CD4-positive, alpha-beta T cell treated with Interleukin-2 at 100 ng/mL for 4 hours (primary cell): ENCODE data around the gene KRT78.
"Not testable (repeated sequence)": the region's sequence is repeated elsewhere in the genome, so short reads cannot be mapped to it uniquely, and the experiment has no call there.

Experiments
- DNase-seq: peaks from one replicate; pipeline ENCODE4 v3.0.0-alpha.2; 2020; ENCODE audit warnings: low spot score

Gene KRT78

DNA sequence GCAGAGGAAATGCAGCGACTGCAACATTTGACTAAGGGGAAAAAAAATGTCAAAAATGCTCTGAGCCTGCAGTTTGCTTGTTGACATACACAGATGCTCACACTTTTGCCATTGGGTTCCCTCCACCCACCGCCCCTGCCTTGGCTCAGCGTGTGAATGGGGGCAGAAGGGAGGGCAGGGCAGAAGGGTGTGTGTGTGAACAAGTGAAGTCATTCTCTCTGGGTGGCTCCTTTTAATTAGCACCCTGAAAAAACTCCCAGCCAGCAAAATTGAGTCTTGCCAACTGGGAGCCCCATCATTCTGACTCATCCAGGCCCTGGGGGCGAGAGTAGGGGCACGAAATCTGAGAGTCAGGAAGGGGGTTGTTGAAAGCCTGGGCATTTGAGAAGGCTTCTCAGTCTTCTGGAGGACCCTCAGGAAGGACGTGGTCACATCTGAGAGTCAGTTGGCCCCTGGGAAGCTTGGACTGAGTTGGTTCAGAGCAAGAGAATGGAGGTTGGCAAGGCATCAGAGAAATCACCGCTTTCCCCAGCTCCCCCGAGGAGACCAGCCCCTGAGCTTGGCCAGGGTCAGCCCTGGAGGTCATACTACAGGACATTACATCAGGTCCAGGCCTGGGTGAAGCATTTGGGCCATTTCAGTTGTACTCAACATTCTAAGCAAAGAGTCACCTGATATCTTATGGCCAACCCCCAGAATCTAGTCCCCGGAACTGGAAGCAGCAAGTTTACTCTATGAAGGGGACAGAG, 22.7 kb upstream of the KRT78 start:
- DNase-seq: peak; percentile 47

DNA sequence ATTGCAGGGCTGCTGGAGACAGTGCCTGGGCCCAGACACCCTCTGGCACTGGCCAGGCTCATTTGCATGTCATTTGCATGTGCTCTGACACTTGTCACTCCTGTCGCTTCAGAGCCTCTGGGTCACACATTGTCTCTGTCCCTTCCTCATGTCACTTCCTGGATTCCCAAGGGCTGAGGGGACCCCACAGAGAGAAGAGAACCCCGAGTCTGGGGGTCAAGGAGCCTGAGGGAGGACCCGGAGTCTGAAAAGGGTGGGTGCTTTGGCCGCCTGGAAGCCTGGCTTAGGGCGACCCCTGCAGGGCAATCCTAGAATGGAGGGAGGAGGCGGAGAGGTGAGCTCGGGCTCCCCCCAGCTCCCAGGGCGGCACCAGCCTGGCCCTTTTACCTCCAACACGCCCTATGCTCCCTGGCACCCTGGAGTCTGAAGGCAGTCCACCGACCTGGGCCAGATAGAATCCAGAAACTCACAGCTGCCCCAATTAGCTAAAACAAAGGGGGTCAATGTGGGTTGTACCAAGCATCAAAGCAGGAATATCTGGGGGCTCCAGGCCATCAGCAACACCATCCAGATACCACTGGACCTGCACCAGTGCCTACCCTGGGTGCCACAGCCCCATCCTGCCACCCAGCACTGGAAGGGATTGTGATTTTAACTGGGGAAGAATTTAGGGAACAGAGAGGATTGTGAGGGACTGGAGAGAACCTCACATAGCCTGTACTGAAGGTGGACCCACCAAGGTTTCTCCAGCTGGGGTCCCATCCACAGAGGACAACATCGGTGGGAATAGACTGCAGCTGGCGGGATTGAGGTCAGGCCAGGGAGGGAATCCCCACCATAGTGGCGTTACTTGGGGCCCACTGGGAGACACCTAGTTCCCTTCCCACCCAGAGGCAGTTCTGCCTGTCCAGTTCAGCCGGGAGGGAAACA, 21.8 kb upstream of the KRT78 start:
- DNase-seq: peak; percentile 70

DNA sequence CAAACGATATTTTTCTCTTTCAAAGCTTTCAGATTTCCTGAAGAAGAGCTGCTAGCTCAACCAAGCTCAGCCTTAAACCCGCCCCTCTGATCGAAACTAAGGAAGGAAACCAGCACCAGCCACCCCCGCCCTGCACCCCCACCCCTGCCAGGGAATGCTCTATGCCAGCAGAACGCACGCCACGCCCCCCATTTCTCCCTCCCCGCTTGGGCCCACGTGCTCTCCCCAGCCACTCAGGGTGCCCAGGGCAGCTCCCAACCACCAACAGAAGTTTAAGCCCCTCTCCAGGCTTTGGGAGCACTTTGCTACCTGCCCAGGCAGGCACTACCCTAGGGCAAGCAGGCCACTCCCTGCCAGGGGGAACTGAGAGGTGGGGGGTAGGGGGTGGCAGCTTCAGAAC, 18.8 kb upstream of the KRT78 start:
- peak; percentile 25 for DNase-seq

DNA sequence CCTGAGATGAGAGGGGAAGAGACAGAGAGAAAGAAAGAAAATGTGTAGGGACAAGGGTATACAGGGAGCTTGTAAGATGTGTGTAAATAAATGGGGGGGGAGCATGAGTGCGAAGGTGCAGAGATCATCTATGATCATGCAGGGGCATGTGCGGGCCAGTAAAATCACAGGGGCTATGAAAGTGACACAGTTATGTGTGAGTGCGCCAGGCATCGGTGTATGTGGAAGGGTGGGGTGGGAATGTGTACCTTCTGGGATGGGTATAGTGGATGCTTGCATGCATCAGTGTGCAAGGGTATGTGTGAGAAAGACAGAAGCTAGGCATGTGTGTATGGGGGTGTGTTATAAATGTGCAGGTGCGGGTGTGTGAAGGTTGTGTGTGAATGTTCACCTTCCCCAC, 18.4 kb upstream of the KRT78 start:
- no peak for DNase-seq

DNA sequence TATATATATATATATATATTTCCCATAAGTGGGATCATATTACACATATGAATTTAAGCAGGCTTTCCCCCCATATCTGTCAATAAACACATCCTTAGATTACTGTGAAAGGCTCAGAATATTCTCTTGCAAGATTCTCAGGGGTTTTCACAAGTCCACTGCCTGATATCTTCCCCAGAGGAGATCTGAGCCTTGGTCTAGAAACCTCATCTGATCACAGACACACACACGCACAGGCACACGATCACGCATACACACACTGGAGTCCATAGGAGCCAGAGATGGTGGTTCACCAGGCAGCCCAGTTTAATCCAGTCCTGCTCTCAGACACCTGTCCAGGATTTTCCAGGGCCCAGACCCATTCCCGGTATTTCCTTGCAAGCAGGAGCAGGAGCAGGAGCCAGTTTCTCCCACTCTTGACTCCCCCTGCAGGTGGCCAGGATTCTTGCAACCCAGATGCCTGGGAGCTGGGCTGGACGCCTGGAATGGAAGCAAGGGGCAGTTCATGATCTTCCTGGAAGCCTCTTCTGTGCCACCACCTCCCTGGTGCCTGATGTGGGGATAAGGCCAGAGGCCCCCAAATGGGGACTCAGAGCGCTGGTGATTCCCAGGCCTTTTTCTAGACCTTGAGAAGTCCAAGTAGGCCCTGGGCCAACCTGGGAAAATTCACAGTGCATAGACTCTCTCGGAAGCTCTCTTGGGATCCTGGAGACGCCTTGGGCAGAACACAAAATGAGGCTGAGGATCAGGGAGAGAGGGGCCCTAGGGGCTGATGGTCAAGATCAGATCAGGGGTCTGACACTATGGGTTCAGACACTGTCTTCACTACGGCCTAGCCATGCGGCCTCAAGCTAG, 16.5 kb upstream of the KRT78 start:
- no peak for DNase-seq

DNA sequence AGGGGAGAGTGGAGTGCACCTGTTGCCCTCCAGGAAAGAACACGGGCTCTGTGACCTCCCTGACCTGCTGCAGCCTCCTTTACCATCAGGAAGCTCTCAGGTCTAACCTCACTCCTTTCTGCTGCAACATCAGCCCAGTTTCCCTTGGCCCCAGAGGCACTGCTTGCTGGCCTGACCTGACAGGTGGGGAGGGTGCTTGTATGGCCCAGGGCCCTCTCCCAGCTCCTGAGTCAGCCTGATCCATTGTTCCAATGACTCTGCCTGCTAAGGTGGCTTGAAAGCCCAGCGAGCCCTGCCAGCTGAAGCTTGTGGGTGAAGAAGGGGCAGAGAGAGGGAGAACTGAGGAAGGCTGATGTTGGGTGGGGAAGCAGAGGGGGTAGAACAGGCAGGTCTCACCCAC, 13.2 kb upstream of the KRT78 start:
- DNase-seq: no peak

DNA sequence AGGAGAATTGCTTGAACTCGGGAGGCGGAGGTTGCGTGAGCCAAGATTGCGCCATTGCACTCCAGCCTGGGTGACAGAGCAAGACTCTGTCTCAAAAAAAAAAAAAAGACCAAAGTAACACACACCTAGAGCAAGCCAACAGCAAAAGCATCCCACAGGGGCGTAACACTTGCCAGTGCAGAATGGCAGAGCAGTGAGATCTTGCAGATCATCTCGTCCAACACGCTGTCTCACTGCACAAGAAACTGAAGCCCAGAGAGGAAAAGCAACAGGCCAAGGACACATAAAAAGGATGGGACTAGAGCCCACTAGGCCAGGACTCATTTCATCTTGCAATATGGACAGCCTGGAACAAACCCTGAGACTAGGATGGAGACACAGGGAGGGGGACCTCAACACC, 12.7 kb upstream of the KRT78 start:
- DNase-seq: no peak

DNA sequence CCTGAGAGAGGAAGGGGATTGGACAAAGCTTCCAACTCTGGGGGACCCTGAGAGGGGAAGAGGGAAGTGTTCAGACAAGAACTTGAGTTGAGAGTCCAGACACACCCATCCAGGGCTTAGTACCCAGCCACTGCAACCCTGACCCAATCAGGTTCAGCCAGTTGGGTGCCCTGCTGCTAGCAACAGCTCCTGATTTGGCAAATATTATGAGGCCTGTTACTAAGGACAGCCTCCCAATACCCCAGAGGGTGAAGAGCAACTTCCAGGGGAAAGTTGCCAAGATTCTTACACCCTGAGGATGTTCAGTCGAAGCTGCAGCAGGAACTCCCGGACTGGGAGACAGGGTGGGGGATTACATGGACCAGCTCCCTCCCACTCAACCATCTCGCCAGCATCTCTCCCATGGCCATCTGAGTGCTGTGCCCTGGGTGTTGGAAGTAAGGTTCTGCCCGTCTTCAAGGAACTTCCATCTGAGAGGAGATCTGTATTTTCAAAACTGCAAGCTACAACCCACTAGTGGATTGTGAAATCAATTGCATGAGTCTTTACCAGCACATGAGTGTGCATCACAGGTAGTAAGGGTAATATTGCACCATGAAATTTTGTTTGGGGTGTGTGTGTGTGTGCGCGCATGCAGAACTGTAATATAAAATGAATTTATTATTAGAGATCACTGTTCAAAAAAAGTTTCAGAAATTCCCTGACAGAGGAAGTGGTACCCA, 11.5 kb upstream of the KRT78 start:
- no peak for DNase-seq

DNA sequence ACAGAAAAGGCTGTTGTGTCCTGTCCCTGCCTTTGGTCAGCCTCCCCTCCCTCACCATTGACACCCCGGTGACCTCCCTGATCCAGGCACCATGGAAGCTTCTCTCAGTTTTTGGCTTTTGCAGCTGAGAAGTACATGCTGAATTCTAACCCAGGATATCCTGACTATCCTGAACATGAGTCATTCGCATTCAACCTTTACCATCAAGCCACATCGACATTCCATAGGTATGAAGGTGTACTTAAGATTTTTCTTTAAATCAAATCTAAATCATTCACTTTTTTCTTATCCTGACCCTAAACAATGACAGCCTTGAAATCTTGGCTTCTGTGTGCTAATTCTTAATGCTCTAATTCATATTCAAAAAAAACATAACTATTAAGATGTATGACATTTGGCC, 8.7 kb upstream of the KRT78 start:
- no peak for DNase-seq

DNA sequence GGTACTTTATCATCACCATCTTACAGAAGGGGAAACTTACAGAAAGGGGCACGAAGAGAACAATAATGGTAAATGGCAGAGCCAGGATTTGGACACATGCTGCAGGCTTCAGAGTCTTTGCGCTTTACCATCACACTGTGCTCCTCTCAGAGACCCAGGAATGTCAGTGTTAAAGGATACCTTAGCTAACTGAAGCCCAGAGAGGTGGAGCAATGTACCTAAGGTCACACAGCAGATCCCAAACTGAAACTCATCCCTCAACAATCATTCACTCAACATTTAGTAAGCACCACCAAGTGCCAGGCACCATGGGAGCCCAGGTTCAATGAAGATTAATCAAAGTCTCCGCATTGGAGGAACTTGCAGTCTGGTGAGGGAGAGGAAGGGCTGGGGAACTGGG, 8.0 kb upstream of the KRT78 start:
- DNase-seq: no peak

DNA sequence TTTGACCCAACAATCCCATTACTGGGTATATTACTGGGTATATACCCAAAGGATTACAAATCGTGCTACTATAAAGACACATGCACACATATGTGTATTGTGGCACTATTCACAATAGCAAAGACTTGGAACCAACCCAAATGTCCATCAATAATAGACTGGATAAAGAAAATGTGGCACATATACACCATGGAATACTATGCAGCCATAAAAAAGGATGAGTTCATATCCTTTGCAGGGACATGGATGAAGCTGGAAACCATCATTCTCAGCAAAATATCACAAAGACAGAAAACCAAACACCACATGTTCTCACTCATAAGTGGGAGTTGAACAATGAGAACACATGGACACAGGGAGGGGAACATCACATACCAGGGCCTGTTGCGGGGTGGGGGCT, 7.3 kb upstream of the KRT78 start:
- DNase-seq: not testable (repeated sequence)

DNA sequence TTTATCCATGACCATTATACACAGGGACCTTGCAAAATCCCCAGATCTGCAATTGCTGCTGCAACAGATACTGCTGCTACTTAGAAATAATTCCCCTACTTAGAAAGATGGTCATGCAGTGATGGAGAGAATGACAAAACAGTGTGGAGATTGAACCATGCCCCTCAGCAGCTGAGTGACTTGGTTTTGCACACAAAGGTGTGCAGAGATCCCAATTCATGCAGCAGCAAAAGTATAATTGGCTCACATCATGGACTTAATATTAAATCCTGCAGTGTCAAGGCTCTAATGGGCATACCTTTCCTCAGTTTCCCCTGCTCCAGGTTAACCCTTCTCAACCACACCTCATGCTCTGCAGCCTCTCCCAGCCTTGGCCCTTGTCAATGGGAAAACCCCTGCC, 3.0 kb upstream of the KRT78 start:
- no peak for DNase-seq

DNA sequence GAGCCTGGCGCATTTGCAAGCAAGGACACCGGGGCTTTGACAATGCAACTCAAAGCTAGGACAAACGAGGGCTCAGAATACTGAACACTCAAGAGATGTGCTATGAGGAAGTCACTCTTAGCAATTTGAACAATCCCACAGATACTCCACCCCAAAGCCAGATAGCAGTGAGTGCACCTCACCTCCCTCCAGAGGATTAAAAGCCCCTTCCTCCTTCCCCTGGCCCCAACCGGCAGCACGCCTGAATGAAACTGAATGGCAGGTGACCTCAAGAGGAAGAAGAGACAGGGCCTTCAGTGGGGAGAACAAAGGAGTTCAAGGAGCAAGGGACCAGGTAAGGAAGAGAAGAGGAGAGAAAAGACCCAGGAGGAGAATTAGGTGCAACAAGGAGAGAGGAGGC, 1.9 kb upstream of the KRT78 start:
- DNase-seq: no peak

DNA sequence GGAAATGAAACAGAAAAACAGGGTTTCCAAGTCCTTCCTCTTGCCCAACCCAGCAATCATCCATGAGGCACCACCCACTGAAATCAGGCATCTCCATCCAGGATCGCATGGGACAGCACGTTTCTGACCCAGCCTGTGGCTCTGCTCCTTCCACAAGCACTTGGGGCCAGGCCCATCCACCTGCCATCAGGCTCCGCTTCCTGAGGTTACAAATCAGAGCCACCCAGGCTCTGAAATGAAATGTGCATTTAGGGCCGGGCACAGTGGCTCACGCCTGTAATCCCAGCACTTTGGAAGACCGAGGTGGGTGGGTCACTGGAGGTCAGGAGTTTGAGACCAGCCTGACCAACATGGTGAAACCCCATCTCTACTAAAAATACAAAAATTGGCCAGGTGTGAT, 717 bp upstream of the KRT78 start:
- DNase-seq: no peak

DNA sequence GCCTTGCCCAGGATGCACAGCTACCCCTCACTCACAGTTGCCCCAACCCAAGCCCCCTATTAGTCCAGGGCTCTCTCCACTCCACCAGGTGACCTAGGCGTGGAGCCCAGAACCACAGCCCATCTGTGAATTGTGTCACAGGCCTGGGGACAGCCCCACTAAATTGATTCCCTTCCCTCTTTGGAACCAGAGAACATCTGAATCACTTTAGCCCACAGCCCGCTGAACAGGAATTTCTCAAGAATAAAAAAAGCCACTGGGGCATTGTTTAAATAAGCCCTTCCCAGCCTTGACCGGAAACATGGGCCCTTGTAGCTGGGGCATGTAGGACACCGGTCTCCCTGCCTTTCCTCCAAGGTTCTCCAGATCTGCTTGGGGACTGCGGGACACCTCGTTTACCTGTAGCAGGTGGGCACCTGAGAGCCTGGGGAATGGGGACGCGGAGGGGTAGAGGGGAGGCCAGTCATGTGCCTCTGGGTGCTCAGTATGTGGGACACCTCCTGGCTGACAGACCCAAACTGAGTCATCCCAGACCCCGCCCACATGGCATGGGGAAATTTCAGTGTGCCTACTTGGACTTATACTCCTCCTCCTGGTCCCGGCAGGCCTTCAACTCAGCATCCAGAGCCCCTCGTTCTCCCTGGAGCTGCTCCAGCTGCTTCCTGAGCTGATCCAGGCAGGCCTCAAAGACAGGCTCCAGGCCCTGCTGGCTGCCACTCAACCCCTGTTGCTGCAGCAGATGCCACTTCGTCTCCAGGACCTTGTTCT, 1.3 kb downstream of the KRT78 start:
- no peak for DNase-seq

DNA sequence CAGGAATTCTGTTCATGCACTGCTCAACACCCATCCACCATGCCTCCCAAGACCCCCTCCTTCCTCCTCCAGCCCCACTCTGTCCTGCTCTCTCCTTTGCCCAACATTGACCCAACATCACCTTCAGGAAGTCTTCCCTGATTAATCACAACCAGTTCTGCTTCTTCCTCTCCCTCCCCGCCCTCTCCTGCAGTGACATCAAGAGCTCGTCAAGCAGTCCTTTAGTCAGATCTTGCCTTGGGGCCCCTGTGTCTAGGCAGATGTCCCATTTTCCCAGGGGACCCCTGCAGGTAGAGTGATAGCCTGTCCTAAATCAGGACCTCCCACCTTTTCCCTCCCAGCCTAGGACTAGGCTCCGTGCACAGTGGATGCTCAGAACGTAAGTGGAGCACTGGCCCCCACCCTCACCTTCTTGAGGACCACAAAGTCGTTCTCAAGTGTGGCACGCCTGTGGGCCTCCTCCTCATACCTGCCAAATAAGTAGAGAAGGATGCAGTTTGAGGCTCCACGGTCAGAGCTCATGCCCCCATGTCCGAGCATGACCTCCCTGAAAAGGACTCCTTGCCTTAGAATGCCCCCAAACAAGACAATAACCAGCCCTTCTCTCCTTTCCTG, 2.3 kb downstream of the KRT78 start:
- DNase-seq: no peak

DNA sequence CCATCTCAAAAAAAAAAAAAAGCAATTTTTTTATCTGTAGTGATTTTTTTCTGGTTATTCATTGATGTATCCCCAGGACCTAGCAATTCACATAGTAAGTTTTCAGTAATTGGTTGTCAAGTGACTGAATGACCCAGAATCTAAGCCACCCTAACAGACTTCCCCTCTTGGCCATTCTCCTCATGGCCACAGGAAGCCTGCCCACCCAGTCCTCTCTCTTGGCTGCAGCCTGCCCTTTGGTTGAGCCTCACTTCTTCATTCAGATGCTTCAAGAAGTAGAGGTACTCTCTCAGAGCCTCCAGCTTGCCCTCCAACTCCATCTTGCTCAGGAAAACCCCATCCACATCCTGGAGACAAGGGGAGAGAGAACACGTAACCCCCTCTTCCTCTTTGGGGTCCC, 2.8 kb downstream of the KRT78 start:
- no peak for DNase-seq

DNA sequence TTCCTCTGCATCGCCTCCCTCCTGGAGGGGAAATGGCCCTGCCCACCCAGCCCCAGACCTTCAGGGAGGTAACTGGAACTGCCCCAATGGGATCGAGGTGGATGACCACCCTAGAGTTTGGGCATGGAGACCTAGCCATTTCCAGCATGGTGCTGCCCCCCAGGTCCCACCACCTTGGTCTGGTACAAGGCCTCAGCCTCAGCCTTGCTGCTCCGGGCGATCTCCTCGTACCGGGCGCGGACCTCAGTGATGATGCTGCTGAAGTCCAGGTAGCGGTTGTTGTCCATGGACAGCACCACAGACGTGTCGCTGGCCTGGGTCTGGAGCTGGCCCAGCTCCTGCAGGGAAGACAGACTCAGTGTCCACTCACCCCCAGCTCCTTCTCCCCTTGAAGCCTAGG, 4.4 kb downstream of the KRT78 start:
- DNase-seq: no peak

DNA sequence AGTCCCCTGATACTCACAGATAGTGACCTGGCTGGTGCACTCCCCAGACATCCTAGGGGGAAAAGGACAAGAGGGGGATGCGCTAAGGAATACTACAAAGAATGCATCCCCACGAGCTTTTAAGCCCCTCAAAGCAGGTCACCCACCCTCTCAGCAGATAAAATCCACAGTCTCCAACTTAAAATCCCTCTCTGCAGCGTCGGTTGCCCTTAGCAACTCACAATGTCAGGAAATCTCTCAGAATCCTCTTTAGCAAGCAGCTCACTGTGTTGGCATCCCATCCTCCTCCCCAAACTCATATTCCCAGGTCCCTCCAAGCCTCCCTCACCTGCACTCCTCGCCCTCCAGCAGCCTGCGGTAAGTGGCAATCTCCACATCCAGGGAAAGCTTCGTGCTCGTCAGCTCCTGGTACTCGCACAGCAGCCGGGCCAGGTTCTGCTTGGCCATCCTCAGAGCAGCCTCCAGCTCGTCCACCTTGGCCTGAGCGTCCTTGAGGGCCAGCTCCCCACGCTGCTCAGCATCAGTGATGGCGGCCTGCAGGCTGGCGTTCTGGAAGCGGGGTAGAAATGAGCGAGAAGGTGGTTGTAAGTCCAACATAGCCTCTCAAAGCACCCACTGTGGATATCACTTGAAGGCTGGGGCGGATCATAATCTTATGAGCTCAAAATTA, 9.2 kb downstream of the KRT78 start:
- no peak for DNase-seq
